ENCODE results near the gene LRP1B. TPM values are rescaled to one million over a fixed set of nuclear protein-coding genes. Genes with fewer than 3 reads are reported as not detected.

LRP1B gene
- polyA plus RNA-seq, 2 of the 4 experiments (the other 2 are of a cell fraction): 0.03 TPM; not detected in 1

GRCh38 chr2:141062031-141062430 is 1068.8 kb downstream of the LRP1B start:
- Histone ChIP-seq H3K4me2 (no peak overlapping the region), H3K9me3 (no peaks in the 10 kb centered on the region), H3K4me1 (no peaks in the 10 kb centered on the region), H3K4me3 (no peak overlapping the region), H3K27ac (no peak overlapping the region)
- TF ChIP-seq RCOR1 (IDR thresholded peaks at IDR 0.05; ENCODE audit: low read depth, low read length) (no peak), TP53 (CRISPR knock-in tag; IDR thresholded peaks at IDR 0.05) (no peak), RARB (CRISPR knock-in tag; IDR thresholded peaks at IDR 0.05) (no peak), HMGXB4 (CRISPR knock-in tag; IDR thresholded peaks at IDR 0.05; ENCODE audit: borderline replicate concordance) (no peak), PBX3 (IDR thresholded peaks at IDR 0.05) (no peak)
- POLR2A ChIA-PET: no interaction called here
- 29% methylated on average over 4 of the region's 4 CpGs for WGBS (ENCODE audit: missing lambda C conversion rate)
- ATAC-seq (no peak), DNase-seq (ENCODE audit: low read depth in 1 of 2, low spot score in 1 of 2) (no peak), FAIRE-seq (no peak)
- CTCF ChIA-PET: no interaction called here

- Histone ChIP-seq H3K27ac (no peak overlapping the region), H3K9me3 (no peaks in the 10 kb centered on the region), H3K4me1 (no peaks in the 10 kb centered on the region), H3K4me3 (no peak overlapping the region), H3K4me2 (no peak overlapping the region)
- DNase-seq (ENCODE audit: low read depth in 1 of 2, low spot score in 1 of 2) (no peak), FAIRE-seq (no peak), ATAC-seq (no peak)
- no peak for TF ChIP-seq E2F6 (IDR thresholded peaks at IDR 0.05; ENCODE audit: borderline replicate concordance, low read depth)
- no peak for TF ChIP-seq KDM5A (IDR thresholded peaks at IDR 0.05)
- no peak for TF ChIP-seq HMGXB4 (CRISPR knock-in tag; IDR thresholded peaks at IDR 0.05; ENCODE audit: borderline replicate concordance)
- TF ChIP-seq ESRRA (IDR thresholded peaks at IDR 0.05; ENCODE audit: borderline replicate concordance, low read length): no peak
- TF ChIP-seq POLR2AphosphoS2 (conservative IDR thresholded peaks at IDR 0.05; ENCODE audit: low read length): no peak
- TF ChIP-seq CBX8 (IDR thresholded peaks at IDR 0.05): no peak
- no peak for TF ChIP-seq FOSL2 (IDR thresholded peaks at IDR 0.05)
- no peak for TF ChIP-seq FOSL2 (CRISPR knock-in tag; IDR thresholded peaks at IDR 0.05)
- TF ChIP-seq BCL3 (IDR thresholded peaks at IDR 0.05): no peak
- TF ChIP-seq RFX5 (IDR thresholded peaks at IDR 0.05): no peak
- no peak for TF ChIP-seq EP300 (IDR thresholded peaks at IDR 0.05)
- TF ChIP-seq MAZ (IDR thresholded peaks at IDR 0.05; ENCODE audit: borderline replicate concordance, low read depth, low read length): no peak
- TF ChIP-seq ZNF302 (CRISPR knock-in tag; IDR thresholded peaks at IDR 0.05): no peak
- CTCF ChIA-PET: no interaction called here
- POLR2A ChIA-PET: no interaction called here
- 16% methylated on average over 4 of the region's 4 CpGs for WGBS (ENCODE audit: missing lambda C conversion rate)
Measured at GRCh38 chr2:141058556-141058955, 1072.3 kb downstream of the LRP1B start.

GRCh38 chr2:141055531-141055930 is 1075.3 kb downstream of the LRP1B start:
- no peak for DNase-seq (ENCODE audit: low read depth in 1 of 2, low spot score in 1 of 2)
- no peak overlapping the region for H3K4me2 ChIP-seq
- H3K27ac ChIP-seq: no peak overlapping the region
- ATAC-seq: no peak
- no peak overlapping the region for H3K4me3 ChIP-seq
- 68% methylated on average over 1 of the region's 1 CpG for WGBS (ENCODE audit: missing lambda C conversion rate)
- POLR2A ChIA-PET: no interaction called here
- no peak for FAIRE-seq
- CTCF ChIA-PET: no interaction called here
- H3K4me1 ChIP-seq: no peaks in the 10 kb centered on the region
- H3K9me3 ChIP-seq: no peaks in the 10 kb centered on the region
- TF ChIP-seq CHD2 (IDR thresholded peaks at IDR 0.05; ENCODE audit: low read length, partially characterized antibody) (no peak), REST (IDR thresholded peaks at IDR 0.05) (no peak), POLR2A (IDR thresholded peaks at IDR 0.05; ENCODE audit: low read length) (no peak), ZFP36 (IDR thresholded peaks at IDR 0.05; ENCODE audit: borderline replicate concordance, partially characterized antibody) (no peak), EP300 (IDR thresholded peaks at IDR 0.05) (no peak), NR3C1 (IDR thresholded peaks at IDR 0.05) (no peak), SMC3 (IDR thresholded peaks at IDR 0.05) (no peak), HOXA7 (CRISPR knock-in tag; IDR thresholded peaks at IDR 0.05) (no peak), CBX8 (IDR thresholded peaks at IDR 0.05) (no peak), USF2 (IDR thresholded peaks at IDR 0.05) (no peak)

Measured in A549 (cell line).